Activated CD4-positive, alpha-beta memory T cell treated with anti-CD3 and anti-CD28 coated beads, Interleukin-2, amount 10 ng/mL, durations not matched to agents 7 days and 5 days (primary cell): ENCODE data around the gene YPEL4. TPM values are rescaled to one million over a fixed set of nuclear protein-coding genes. Genes with fewer than 3 reads are reported as not detected.
A peak's percentile ranks its signal among the peaks of the same experiment; 100 is the strongest.

ENCODE experiments used
- CTCF ChIA-PET: fragments of 350-600 bp; sonication (Branson Sonifier 250); formaldehyde crosslinking; loops from one replicate; lab custom pipeline; 2021; ENCODE audit warnings: antibody characterized with exemption, inconsistent platforms; lab: Charles Lee
- POLR2A ChIA-PET: fragments of 350-600 bp; sonication (Branson Sonifier 250); formaldehyde crosslinking; loops from one replicate; lab custom pipeline; 2021; ENCODE audit warnings: antibody characterized with exemption; lab: Charles Lee
- DNase-seq: peaks from one replicate; pipeline ENCODE4 v3.0.0-alpha.2; 2020
- H3K27ac Mint-ChIP-seq: one replicate; pipeline ENCODE4 v1.8.0; 2021; ENCODE audit warnings: mild to moderate bottlenecking, mixed read lengths
- H3K27me3 Mint-ChIP-seq: one replicate; pipeline ENCODE4 v1.8.0; 2021; ENCODE audit warnings: mixed read lengths
- H3K36me3 Mint-ChIP-seq: one replicate; pipeline ENCODE4 v1.8.0; 2021; ENCODE audit warnings: low read depth, mixed read lengths
- H3K4me1 Mint-ChIP-seq: one replicate; pipeline ENCODE4 v1.8.0; 2021; ENCODE audit warnings: mixed read lengths
- H3K4me3 Mint-ChIP-seq: one replicate; pipeline ENCODE4 v1.8.0; 2021; ENCODE audit warnings: mild to moderate bottlenecking, mixed read lengths
- H3K9me3 Mint-ChIP-seq: one replicate; pipeline ENCODE4 v1.8.0; 2021; ENCODE audit warnings: mixed read lengths
- total RNA-seq, 2 experiments: library from RNA; stranded (reverse); gene quantifications; one replicate each; pipeline ENCODE4 v1.2.3, GENCODE V29; 2021

Gene YPEL4
- total RNA-seq, 2 experiments from 2014 or later = 1.5 to 2.2 TPM

GRCh38 chr11:57640068-57640800 lies 9.5 kb downstream of the YPEL4 start:
- no peak overlapping the region for H3K4me3 Mint-ChIP-seq
- H3K36me3 Mint-ChIP-seq = no peaks in the 10 kb centered on the region
- POLR2A ChIA-PET = interaction anchor here (0.5 to 1.7 kb wide), 3 partner anchors 36 to 83 kb away, joined by 3 to 7 read pairs (median 5); partner anchors contain the start of gene UBE2L6
- H3K27me3 Mint-ChIP-seq = peaks cover 37% of the 10 kb centered on the region
- CTCF ChIA-PET = interaction anchor here (0.6 to 9.2 kb wide), 23 partner anchors 8 to 346 kb away, joined by 3 to 206 read pairs (median 5); partner anchors contain the start of genes TIMM10 and UBE2L6
- no peak for DNase-seq
- H3K27ac Mint-ChIP-seq = no peak overlapping the region
- no peaks in the 10 kb centered on the region for H3K9me3 Mint-ChIP-seq
- H3K4me1 Mint-ChIP-seq = peaks cover 14% of the 10 kb centered on the region

GRCh38 chr11:57639321-57640067 lies 10.2 kb downstream of the YPEL4 start:
- Mint-ChIP-seq H3K9me3 (no peaks in the 10 kb centered on the region), H3K27ac (no peak overlapping the region), H3K27me3 (peaks cover 37% of the 10 kb centered on the region), H3K36me3 (no peaks in the 10 kb centered on the region), H3K4me3 (peak overlapping the region; percentile 80), H3K4me1 (peaks cover 14% of the 10 kb centered on the region)
- POLR2A ChIA-PET = interaction anchor here (1.1 to 1.7 kb wide), 3 partner anchors 35 to 72 kb away, joined by 4 to 7 read pairs (median 5); partner anchors contain the start of gene UBE2L6
- DNase-seq = no peak
- CTCF ChIA-PET = interaction anchor here (0.6 to 9.2 kb wide), 10 partner anchors 19 to 182 kb away, joined by 3 to 206 read pairs (median 6); partner anchors contain the start of genes TIMM10 and UBE2L6

- peaks cover 40% of the 10 kb centered on the region for H3K27me3 Mint-ChIP-seq
- DNase-seq = no peak
- no peaks in the 10 kb centered on the region for H3K9me3 Mint-ChIP-seq
- no peaks in the 10 kb centered on the region for H3K36me3 Mint-ChIP-seq
- H3K27ac Mint-ChIP-seq = no peak overlapping the region
- H3K4me3 Mint-ChIP-seq = peak overlapping the region; percentile 80
- peaks cover 14% of the 10 kb centered on the region for H3K4me1 Mint-ChIP-seq
- CTCF ChIA-PET = interaction anchor here (0.5 to 9.2 kb wide), 5 partner anchors 34 to 1972 kb away, joined by 3 to 206 read pairs (median 4); partner anchors contain the start of gene UBE2L6
- POLR2A ChIA-PET = interaction anchor here (1.1 to 1.7 kb wide), 2 partner anchors 34 to 70 kb away, joined by 4 to 5 read pairs; no protein-coding TSS in a partner anchor
Measured at GRCh38 chr11:57638811-57639320, 10.8 kb downstream of the YPEL4 start.

GRCh38 chr11:57638005-57638781 lies 11.5 kb downstream of the YPEL4 start:
- ChIA-PET POLR2A (interaction anchor here (1.1 to 1.7 kb wide), 2 partner anchors 34 to 70 kb away, joined by 4 to 5 read pairs; no protein-coding TSS in a partner anchor), CTCF (interaction anchor here (0.5 to 9.2 kb wide), 5 partner anchors 33 to 1973 kb away, joined by 3 to 206 read pairs (median 4); partner anchors contain the start of gene UBE2L6)
- peaks cover 36% of the 10 kb centered on the region for H3K27me3 Mint-ChIP-seq
- DNase-seq = no peak
- H3K9me3 Mint-ChIP-seq = no peaks in the 10 kb centered on the region
- H3K27ac Mint-ChIP-seq = no peak overlapping the region
- H3K36me3 Mint-ChIP-seq = no peaks in the 10 kb centered on the region
- peaks cover 14% of the 10 kb centered on the region for H3K4me1 Mint-ChIP-seq
- peak overlapping the region; percentile 80 for H3K4me3 Mint-ChIP-seq

GRCh38 chr11:57637626-57638004 lies 12.1 kb downstream of the YPEL4 start:
- H3K9me3 Mint-ChIP-seq = no peaks in the 10 kb centered on the region
- POLR2A ChIA-PET = no interaction called here
- peak overlapping the region; percentile 80 for H3K4me3 Mint-ChIP-seq
- peaks cover 33% of the 10 kb centered on the region for H3K27me3 Mint-ChIP-seq
- DNase-seq = no peak
- H3K4me1 Mint-ChIP-seq = peaks cover 14% of the 10 kb centered on the region
- no peak overlapping the region for H3K27ac Mint-ChIP-seq
- CTCF ChIA-PET = interaction anchor here (9.2 kb wide), 1 partner anchor 67 kb away, joined by 206 read pairs; the partner anchor contains the start of gene UBE2L6
- H3K36me3 Mint-ChIP-seq = no peaks in the 10 kb centered on the region

- no peak overlapping the region for H3K27ac Mint-ChIP-seq
- no peaks in the 10 kb centered on the region for H3K9me3 Mint-ChIP-seq
- peaks cover 14% of the 10 kb centered on the region for H3K4me1 Mint-ChIP-seq
- no peak for DNase-seq
- no peaks in the 10 kb centered on the region for H3K36me3 Mint-ChIP-seq
- H3K27me3 Mint-ChIP-seq = peaks cover 38% of the 10 kb centered on the region
- H3K4me3 Mint-ChIP-seq = no peak overlapping the region
- CTCF ChIA-PET = interaction anchor here (0.6 to 6.1 kb wide), 3 partner anchors 8 to 285 kb away, joined by 3 to 36 read pairs (median 4); no protein-coding TSS in a partner anchor
- POLR2A ChIA-PET = no interaction called here
Measured at GRCh38 chr11:57635246-57635645, 14.5 kb downstream of the YPEL4 start.

GRCh38 chr11:57634311-57634710 lies 15.4 kb downstream of the YPEL4 start:
- Mint-ChIP-seq H3K27me3 (peaks cover 42% of the 10 kb centered on the region), H3K9me3 (no peaks in the 10 kb centered on the region), H3K4me3 (no peak overlapping the region), H3K4me1 (peaks cover 11% of the 10 kb centered on the region), H3K36me3 (no peaks in the 10 kb centered on the region), H3K27ac (no peak overlapping the region)
- CTCF ChIA-PET = interaction anchor here (0.7 to 6.1 kb wide), 2 partner anchors 8 to 141 kb away, joined by 4 to 36 read pairs; no protein-coding TSS in a partner anchor
- no peak for DNase-seq
- POLR2A ChIA-PET = no interaction called here

- no peaks in the 10 kb centered on the region for H3K9me3 Mint-ChIP-seq
- ChIA-PET POLR2A (interaction anchor here (0.6 kb wide), 1 partner anchor 347 kb away, joined by 4 read pairs; no protein-coding TSS in a partner anchor), CTCF (interaction anchor here (6.1 kb wide), 1 partner anchor 9 kb away, joined by 36 read pairs; no protein-coding TSS in a partner anchor)
- peaks cover 5% of the 10 kb centered on the region for H3K4me1 Mint-ChIP-seq
- peaks cover 42% of the 10 kb centered on the region for H3K27me3 Mint-ChIP-seq
- no peak for DNase-seq
- H3K4me3 Mint-ChIP-seq = no peak overlapping the region
- H3K36me3 Mint-ChIP-seq = no peaks in the 10 kb centered on the region
- H3K27ac Mint-ChIP-seq = no peak overlapping the region
Measured at GRCh38 chr11:57633394-57634070, 16.2 kb downstream of the YPEL4 start.

- H3K4me3 Mint-ChIP-seq = no peak overlapping the region
- H3K4me1 Mint-ChIP-seq = no peaks in the 10 kb centered on the region
Measured at GRCh38 chr11:57632116-57632515, 17.6 kb downstream of the YPEL4 start.

GRCh38 chr11:57630171-57630570 lies 19.5 kb downstream of the YPEL4 start:
- no peaks in the 10 kb centered on the region for H3K4me1 Mint-ChIP-seq
- no peak overlapping the region for H3K4me3 Mint-ChIP-seq
- no peak overlapping the region for H3K27ac Mint-ChIP-seq
- CTCF ChIA-PET = interaction anchor here (6.1 kb wide), 1 partner anchor 13 kb away, joined by 36 read pairs; no protein-coding TSS in a partner anchor
- peaks cover 27% of the 10 kb centered on the region for H3K27me3 Mint-ChIP-seq
- H3K9me3 Mint-ChIP-seq = no peaks in the 10 kb centered on the region
- DNase-seq = no peak
- no peaks in the 10 kb centered on the region for H3K36me3 Mint-ChIP-seq
- POLR2A ChIA-PET = no interaction called here

More at GRCh38 chr11:57632116-57632515, 17.6 kb downstream of the YPEL4 start:
- H3K9me3 Mint-ChIP-seq = no peaks in the 10 kb centered on the region
- no peak for DNase-seq
- CTCF ChIA-PET = interaction anchor here (6.1 kb wide), 1 partner anchor 11 kb away, joined by 36 read pairs; no protein-coding TSS in a partner anchor
- POLR2A ChIA-PET = no interaction called here
- H3K27ac Mint-ChIP-seq = no peak overlapping the region
- no peaks in the 10 kb centered on the region for H3K36me3 Mint-ChIP-seq
- H3K27me3 Mint-ChIP-seq = peaks cover 35% of the 10 kb centered on the region

- POLR2A ChIA-PET = no interaction called here
- no peaks in the 10 kb centered on the region for H3K4me1 Mint-ChIP-seq
- no peak overlapping the region for H3K4me3 Mint-ChIP-seq
- CTCF ChIA-PET = interaction anchor here (1.6 kb wide), 1 partner anchor 17 kb away, joined by 4 read pairs; no protein-coding TSS in a partner anchor
- H3K36me3 Mint-ChIP-seq = no peaks in the 10 kb centered on the region
- no peak overlapping the region for H3K27ac Mint-ChIP-seq
- no peak for DNase-seq
- no peaks in the 10 kb centered on the region for H3K9me3 Mint-ChIP-seq
- H3K27me3 Mint-ChIP-seq = peaks cover 20% of the 10 kb centered on the region
Measured at GRCh38 chr11:57626895-57627294, 22.8 kb downstream of the YPEL4 start.
